ENCODE data around the gene NDUFV3.
"Not testable (repeated sequence)": the region's sequence is repeated elsewhere in the genome, so short reads cannot be mapped to it uniquely, and the experiment has no call there.

Gene NDUFV3

GRCh38 chr21:42937034-42937940, 44.2 kb downstream of the NDUFV3 start:
- DNase-seq: not testable (repeated sequence)

- no peak for DNase-seq
These were observed 45.0 kb downstream of the NDUFV3 start for GRCh38 chr21:42937960-42938605.

- DNase-seq: not testable (repeated sequence)
These were observed 45.5 kb downstream of the NDUFV3 start for GRCh38 chr21:42938606-42938995.

- DNase-seq: peak; percentile 55 to 85
These were observed 46.7 kb downstream of the NDUFV3 start for GRCh38 chr21:42939582-42940413.

- no peak for DNase-seq
These were observed 48.6 kb downstream of the NDUFV3 start for GRCh38 chr21:42941696-42942085.

- no peak for DNase-seq
These were observed 49.1 kb downstream of the NDUFV3 start for GRCh38 chr21:42942244-42942643.

GRCh38 chr21:42949094-42949755, 56.1 kb downstream of the NDUFV3 start:
- DNase-seq: not testable (repeated sequence)

- DNase-seq: not testable (repeated sequence)
These were observed 58.1 kb downstream of the NDUFV3 start for GRCh38 chr21:42951193-42951592.

- DNase-seq: no peak
These were observed 63.9 kb downstream of the NDUFV3 start for GRCh38 chr21:42956824-42957630.

GRCh38 chr21:42958122-42958521, 65.0 kb downstream of the NDUFV3 start:
- not testable (repeated sequence) for DNase-seq

- DNase-seq: no peak
These were observed 66.6 kb downstream of the NDUFV3 start for GRCh38 chr21:42959728-42960127.

GRCh38 chr21:42962380-42963007, 69.4 kb downstream of the NDUFV3 start:
- DNase-seq: no peak

Data from hippocampal formation (tissue), 2 donors.